ENCODE results near the gene ZFP91.

The ZFP91 gene

DNA sequence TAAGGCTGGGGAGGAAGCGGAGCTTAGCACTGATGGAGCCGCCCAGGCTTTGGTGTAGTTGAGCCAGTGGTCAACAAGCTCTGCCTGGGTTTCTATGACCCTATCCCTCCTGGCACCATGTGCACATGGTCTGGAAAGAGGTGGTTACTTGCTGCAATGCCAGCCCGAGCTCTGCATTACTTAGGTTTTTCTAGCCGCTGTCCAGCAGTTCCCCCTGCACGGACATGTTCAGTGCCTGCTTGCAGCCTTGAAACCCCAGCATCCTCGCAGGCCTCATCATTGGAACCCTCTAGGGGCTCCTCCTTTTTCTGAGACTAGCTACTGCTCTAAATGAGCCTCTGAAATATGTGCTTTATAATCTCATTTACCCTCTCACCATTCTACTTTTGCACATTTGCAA is 60.2 kb downstream of the ZFP91 start:
- TF ChIP-seq, protein P1, sequence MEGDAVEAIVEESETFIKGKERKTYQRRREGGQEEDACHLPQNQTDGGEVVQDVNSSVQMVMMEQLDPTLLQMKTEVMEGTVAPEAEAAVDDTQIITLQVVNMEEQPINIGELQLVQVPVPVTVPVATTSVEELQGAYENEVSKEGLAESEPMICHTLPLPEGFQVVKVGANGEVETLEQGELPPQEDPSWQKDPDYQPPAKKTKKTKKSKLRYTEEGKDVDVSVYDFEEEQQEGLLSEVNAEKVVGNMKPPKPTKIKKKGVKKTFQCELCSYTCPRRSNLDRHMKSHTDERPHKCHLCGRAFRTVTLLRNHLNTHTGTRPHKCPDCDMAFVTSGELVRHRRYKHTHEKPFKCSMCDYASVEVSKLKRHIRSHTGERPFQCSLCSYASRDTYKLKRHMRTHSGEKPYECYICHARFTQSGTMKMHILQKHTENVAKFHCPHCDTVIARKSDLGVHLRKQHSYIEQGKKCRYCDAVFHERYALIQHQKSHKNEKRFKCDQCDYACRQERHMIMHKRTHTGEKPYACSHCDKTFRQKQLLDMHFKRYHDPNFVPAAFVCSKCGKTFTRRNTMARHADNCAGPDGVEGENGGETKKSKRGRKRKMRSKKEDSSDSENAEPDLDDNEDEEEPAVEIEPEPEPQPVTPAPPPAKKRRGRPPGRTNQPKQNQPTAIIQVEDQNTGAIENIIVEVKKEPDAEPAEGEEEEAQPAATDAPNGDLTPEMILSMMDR (conservative IDR thresholded peaks at IDR 0.05; ENCODE audit: low read depth, low read length): no peak
- H3K9ac ChIP-seq: no peak overlapping the region
- no peaks in the 10 kb centered on the region for H3K79me2 ChIP-seq (ENCODE audit: insufficient read depth, low read depth)
- H2AFZ ChIP-seq (ENCODE audit: low read depth): no peak overlapping the region
- no peak overlapping the region for H3K27ac ChIP-seq
- no peaks in the 10 kb centered on the region for H3K36me3 ChIP-seq (ENCODE audit: insufficient read depth)
- H3K4me1 ChIP-seq (ENCODE audit: low read depth, poor library complexity, severe bottlenecking): no peaks in the 10 kb centered on the region
- no peak overlapping the region for H3K4me3 ChIP-seq (IDR thresholded peaks at IDR 0.05; ENCODE audit: insufficient read depth, low read depth, low read length)
- no peaks in the 10 kb centered on the region for H4K20me1 ChIP-seq (ENCODE audit: insufficient read depth)
- no peaks in the 10 kb centered on the region for H3K27me3 ChIP-seq (ENCODE audit: insufficient read depth, low read depth)
- H3K4me2 ChIP-seq: no peak overlapping the region

DNA sequence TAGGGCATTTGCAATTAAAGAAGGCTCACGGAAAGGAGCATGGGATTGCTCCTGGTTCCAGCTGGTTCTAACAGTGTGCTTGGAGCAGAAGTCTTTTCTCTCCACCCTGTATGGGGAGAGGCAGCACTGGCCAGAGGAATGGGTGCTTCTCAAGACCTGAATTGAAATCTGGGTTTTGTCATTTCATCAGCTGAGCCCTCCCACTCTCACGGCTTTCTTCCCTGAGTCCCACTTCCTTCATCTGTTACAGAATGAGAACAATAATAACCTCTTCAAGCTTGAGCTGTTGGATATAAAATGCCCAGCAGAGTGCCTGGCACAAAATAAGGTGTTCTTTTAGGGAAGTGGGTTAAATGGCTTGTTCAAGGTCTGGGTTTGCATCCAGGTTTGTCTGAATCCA is 60.8 kb downstream of the ZFP91 start:
- H3K27ac ChIP-seq: no peak overlapping the region
- no peak overlapping the region for H3K4me3 ChIP-seq (IDR thresholded peaks at IDR 0.05; ENCODE audit: insufficient read depth, low read depth, low read length)
- no peak overlapping the region for H3K4me2 ChIP-seq
- no peak overlapping the region for H2AFZ ChIP-seq (ENCODE audit: low read depth)
- H3K27me3 ChIP-seq (ENCODE audit: insufficient read depth, low read depth): no peaks in the 10 kb centered on the region
- H3K36me3 ChIP-seq (ENCODE audit: insufficient read depth): no peaks in the 10 kb centered on the region
- TF ChIP-seq, protein P1 (conservative IDR thresholded peaks at IDR 0.05; ENCODE audit: low read depth, low read length): no peak
- H3K4me1 ChIP-seq (ENCODE audit: low read depth, poor library complexity, severe bottlenecking): no peaks in the 10 kb centered on the region
- H3K9ac ChIP-seq: no peak overlapping the region
- no peaks in the 10 kb centered on the region for H3K79me2 ChIP-seq (ENCODE audit: insufficient read depth, low read depth)
- H4K20me1 ChIP-seq (ENCODE audit: insufficient read depth): no peaks in the 10 kb centered on the region

- Histone ChIP-seq H3K4me3 (IDR thresholded peaks at IDR 0.05; ENCODE audit: insufficient read depth, low read depth, low read length) (no peak overlapping the region), H3K36me3 (ENCODE audit: insufficient read depth) (no peaks in the 10 kb centered on the region), H4K20me1 (ENCODE audit: insufficient read depth) (no peaks in the 10 kb centered on the region), H3K27ac (no peak overlapping the region), H2AFZ (ENCODE audit: low read depth) (no peak overlapping the region), H3K9ac (no peak overlapping the region), H3K4me1 (ENCODE audit: low read depth, poor library complexity, severe bottlenecking) (no peaks in the 10 kb centered on the region), H3K4me2 (no peak overlapping the region), H3K27me3 (ENCODE audit: insufficient read depth, low read depth) (no peaks in the 10 kb centered on the region), H3K79me2 (ENCODE audit: insufficient read depth, low read depth) (no peaks in the 10 kb centered on the region)
- TF ChIP-seq, protein P1 (conservative IDR thresholded peaks at IDR 0.05; ENCODE audit: low read depth, low read length): no peak
Measured at GRCh38 chr11:58640386-58641023, 61.6 kb downstream of the ZFP91 start.

GRCh38 chr11:58641341-58641740 is 62.5 kb downstream of the ZFP91 start:
- no peaks in the 10 kb centered on the region for H4K20me1 ChIP-seq (ENCODE audit: insufficient read depth)

More at GRCh38 chr11:58641341-58641740, 62.5 kb downstream of the ZFP91 start:
- H2AFZ ChIP-seq (ENCODE audit: low read depth): no peak overlapping the region
- H3K79me2 ChIP-seq (ENCODE audit: insufficient read depth, low read depth): no peaks in the 10 kb centered on the region
- H3K4me3 ChIP-seq (IDR thresholded peaks at IDR 0.05; ENCODE audit: insufficient read depth, low read depth, low read length): no peak overlapping the region
- H3K9ac ChIP-seq: no peak overlapping the region
- H3K27me3 ChIP-seq (ENCODE audit: insufficient read depth, low read depth): no peaks in the 10 kb centered on the region
- H3K4me1 ChIP-seq (ENCODE audit: low read depth, poor library complexity, severe bottlenecking): peaks cover 7% of the 10 kb centered on the region
- H3K27ac ChIP-seq: no peak overlapping the region
- no peak overlapping the region for H3K4me2 ChIP-seq
- H3K36me3 ChIP-seq (ENCODE audit: insufficient read depth): no peaks in the 10 kb centered on the region
- TF ChIP-seq, protein P1 (conservative IDR thresholded peaks at IDR 0.05; ENCODE audit: low read depth, low read length): no peak

All from KMS-11 (cell line).